DMS153 treated with DMSO at 0.1 percent for 48 hours (cell line): ENCODE data around the gene PDE7B.
"Not testable (repeated sequence)": the region's sequence is repeated elsewhere in the genome, so short reads cannot be mapped to it uniquely, and the experiment has no call there.

Source experiments
- DNase-seq: peaks from one replicate; lab custom pipeline; 2025; ENCODE audit not compliant: unreplicated experiment; lab: John Stamatoyannopoulos, UW

PDE7B gene

GRCh38 chr6:136175873-136176272 is 324.4 kb downstream of the PDE7B start:
- DNase-seq: no peak

GRCh38 chr6:136178749-136179148 is 327.2 kb downstream of the PDE7B start:
- DNase-seq: no peak

- no peak for DNase-seq
Observed at GRCh38 chr6:136180704-136181511, 329.4 kb downstream of the PDE7B start.

- DNase-seq: no peak
Observed at GRCh38 chr6:136181512-136181833, 330.0 kb downstream of the PDE7B start.

DNA sequence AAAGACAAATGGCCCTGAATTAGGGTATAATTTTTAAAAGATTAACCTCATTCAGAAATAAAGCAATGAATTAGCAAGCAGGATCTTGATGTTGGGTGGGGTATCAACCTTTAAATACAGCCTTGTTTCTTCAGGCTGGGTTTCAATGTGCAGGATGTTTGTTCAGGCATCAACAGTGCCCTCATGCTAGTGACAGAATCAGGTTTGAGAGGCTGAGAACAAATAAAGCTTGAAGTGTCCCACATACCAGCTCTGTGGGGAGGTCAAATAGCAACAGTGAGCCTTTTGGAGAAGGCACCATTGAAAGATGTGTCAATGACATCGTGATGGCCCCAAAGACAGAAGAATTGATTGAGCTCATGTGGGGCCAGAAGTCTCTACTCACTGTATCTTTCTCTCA is 330.4 kb downstream of the PDE7B start:
- peak; percentile 27 for DNase-seq

DNA sequence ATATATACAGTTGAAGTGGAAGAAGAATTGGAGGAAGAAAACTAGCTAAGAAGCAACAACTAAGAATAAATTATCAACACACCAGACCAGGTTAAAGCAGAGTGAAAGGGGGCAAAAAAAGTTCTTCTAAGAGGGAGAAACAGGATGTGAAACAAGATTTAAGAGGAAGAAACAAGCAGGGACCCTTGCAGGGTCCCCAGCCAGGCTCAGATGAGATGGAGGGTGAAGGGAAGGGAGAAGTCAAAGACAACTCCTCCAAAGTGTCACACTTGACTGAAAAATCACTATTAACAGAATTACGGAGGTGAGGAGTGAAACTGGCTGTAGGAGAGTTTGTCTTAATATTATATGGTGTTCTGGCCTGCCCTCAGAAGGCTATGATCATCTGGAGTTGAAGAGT is 333.2 kb downstream of the PDE7B start:
- DNase-seq: no peak

DNA sequence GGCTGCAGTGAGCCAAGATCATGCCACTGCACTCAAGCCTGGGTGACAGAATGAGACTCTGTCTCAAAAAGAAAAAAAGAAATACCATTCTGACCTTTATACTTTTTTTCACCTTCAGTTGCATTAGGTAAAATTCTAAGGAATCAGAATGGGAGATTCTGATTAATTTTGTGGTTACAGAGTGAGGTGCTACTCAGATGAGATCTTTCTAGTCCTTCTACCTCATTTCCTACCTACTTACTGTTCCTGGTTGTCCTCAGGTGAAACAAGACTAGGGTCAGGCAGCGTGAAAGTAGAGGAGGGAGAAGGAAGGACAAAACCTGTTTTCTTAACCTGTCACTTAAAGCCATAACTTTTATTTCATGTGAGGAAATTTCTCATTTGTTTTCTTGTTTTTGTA is 334.9 kb downstream of the PDE7B start:
- no peak for DNase-seq

DNA sequence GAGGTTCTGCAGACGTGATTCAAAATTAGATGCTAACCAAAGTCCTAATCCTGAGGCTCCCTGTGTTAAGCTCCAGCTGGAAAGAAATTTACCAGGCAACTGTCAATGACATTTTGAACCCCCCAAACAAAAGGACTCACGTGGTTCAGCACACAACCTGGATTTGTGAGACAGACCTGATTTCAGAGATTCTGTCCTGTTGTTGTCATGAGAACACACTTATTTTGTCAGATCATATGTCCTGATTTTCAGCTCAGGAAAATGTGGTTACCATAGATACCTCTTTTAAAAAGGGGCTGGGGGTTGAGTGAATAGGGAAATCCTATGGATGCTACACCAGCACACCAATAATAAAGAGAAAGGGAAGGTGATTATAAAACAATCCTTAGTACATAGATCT is 337.0 kb downstream of the PDE7B start:
- DNase-seq: no peak

- DNase-seq: no peak
Observed at GRCh38 chr6:136189104-136189503, 337.6 kb downstream of the PDE7B start.

DNA sequence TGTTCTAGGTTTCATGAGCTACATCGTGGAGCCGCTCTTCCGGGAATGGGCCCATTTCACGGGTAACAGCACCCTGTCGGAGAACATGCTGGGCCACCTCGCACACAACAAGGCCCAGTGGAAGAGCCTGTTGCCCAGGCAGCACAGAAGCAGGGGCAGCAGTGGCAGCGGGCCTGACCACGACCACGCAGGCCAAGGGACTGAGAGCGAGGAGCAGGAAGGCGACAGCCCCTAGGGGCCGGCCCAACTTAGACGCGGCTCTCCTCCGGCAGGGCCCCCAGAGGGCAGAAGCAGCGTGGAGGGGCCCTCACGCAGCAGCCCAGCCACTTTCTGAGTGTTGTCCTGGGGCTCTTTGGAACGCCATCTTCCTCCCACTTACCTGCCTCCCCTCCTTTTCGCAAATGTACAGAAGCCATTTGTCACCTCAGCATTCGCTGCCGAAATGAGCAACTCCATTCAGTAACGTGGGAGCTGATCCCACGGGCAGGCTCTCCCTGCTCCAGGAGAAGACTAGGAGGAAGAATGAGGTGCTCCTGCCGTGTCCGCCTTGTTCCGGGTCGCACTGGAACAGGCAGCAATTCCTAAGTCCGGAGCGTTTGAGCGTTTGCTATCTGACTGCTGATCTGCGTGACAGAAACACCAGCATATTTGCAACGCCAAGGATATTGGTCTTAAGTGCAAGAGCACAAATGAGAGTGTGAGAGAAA is 340.3 kb downstream of the PDE7B start:
- no peak for DNase-seq

DNA sequence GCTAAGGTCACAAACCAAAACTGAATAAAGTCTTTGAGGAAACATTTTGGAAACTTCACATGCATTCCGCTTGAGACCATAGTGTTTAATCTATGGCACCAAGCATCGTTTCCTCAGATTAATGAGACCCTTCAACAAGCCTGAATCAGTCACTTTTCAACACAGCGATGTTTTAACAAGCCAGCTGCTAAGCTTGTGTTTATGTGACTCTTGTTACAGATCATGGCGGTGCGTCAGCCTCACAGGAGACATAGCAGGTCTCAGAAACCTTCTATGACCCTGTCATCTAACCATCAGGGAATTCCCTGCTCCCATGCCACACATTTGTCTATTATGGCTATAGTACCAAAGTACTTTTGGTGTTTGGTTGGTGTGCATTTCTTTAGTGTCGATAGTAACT is 341.4 kb downstream of the PDE7B start:
- DNase-seq: no peak

DNA sequence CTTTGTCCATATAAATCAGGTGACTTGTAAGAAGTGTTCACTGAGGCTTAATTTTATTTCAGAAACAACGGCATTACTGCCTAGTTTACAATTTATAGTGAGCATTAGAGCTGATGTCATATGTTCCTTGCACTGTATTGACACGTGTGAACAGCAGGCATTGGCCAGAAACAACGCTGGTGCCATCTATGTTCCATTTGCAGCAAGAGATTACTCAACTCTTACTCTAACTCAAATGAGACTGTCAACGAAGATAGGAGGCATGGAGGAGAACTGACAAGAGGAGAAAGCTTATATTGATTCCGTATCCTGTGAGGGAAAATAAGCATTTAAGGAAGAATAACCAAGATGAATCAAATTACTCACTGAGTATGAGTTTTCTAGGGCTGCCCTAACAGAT is 350.2 kb downstream of the PDE7B start:
- DNase-seq: no peak

- no peak for DNase-seq
Observed at GRCh38 chr6:136208783-136209182, 357.3 kb downstream of the PDE7B start.

DNA sequence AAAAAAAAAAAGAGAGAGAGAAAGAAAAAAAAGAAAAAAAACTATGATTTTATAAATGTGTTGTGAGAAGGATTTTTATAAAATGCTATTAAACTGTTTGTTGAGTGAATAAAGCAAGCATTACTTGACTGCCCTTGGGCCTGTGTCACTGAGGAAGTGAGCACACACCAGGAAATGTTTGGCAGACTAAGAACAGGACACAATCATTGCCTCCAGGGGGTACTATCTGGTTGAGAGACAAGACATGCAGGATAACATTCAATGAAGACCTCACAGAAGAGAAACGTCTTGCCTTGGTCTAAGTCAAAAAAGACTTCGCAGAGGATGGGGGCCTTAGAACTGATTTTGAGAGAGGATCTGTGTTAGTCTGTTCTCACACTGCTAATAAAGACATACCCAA is 358.0 kb downstream of the PDE7B start:
- DNase-seq: no peak

GRCh38 chr6:136210398-136211165 is 359.1 kb downstream of the PDE7B start:
- DNase-seq: no peak

DNA sequence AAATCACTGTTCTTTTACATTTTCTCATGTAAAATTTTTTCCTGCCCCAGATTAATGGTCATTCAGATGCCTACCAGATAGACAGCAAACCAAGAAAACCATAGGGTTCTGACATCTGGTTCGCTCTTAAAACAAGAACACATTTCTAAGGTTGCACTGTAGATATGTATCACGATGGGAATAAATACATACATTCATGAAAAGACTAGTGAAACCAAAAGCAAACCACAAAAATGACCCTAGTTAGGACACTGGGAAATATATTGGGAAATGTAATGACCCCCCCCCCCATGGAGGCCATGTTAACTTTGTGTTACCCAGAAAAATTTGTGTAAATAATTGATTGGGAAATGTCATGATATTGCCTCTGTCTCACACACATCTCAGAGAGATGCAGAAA is 361.1 kb downstream of the PDE7B start:
- DNase-seq: no peak

GRCh38 chr6:136213012-136213539 is 361.6 kb downstream of the PDE7B start:
- DNase-seq: no peak

DNA sequence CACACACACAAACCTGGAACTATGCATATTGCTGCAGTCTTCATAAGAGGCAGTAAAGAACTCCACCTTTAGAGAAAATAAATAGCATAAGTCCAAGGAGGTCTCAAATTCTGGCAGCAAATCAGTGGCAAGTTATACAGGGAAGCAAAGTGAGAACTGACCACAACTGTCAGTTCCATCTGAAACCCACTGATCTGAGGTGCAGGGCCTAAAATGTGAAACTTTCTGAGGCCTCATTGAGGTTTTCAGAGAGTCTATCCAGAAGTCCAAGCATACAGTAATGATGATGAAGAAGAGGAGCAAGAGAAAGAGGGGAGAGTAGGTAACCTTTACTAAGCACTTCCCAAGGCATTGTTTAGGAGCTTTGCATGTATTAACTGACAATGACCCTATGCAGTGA is 362.4 kb downstream of the PDE7B start:
- no peak for DNase-seq

- DNase-seq: no peak
Observed at GRCh38 chr6:136216503-136217401, 365.3 kb downstream of the PDE7B start.

DNA sequence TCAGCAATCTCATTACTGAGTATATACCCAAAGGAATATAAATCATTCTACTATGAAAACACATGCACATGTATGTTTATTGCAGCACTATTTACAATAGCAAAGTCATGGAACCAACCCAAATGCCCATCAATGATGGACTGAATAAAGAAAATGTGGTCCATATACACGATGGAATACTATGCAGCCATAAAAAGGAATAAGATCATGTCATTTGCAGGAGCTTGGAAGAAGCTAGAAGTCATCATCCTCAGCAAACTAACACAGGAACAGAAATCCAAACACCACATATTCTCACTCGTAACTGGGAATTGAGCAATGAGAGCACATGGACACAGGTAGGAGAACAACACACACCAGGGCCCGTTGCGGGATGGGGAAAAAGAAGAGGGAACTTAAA is 373.5 kb downstream of the PDE7B start:
- DNase-seq: not testable (repeated sequence)

DNA sequence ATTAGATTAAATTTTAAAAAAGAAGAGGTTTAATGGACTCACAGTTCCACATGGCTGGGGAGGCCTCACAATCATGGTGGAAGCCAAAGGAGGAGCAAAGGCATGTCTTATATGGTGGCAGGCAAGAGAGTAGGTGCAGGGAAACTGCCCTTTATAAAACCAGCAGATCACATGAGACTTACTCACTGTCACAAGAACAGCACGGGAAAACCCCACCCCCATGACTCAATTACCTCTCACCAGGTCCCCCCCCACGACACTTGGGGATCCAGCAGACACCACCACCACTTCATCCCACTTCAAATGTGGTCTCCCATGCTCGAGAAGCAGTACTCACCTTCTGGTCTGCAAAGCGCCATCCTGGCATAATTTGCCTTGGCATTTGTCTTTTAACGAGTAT is 374.0 kb downstream of the PDE7B start:
- no peak for DNase-seq
